HG02884 (cell line): ENCODE results near the gene C10orf90.

Experiments used
- ATAC-seq: cut with Tn5 transposase; IDR thresholded peaks from one replicate; pipeline ENCODE4 v1.9.1; 2021; ENCODE audit warnings: mild to moderate bottlenecking, moderate library complexity; ENCODE audit not compliant: unreplicated experiment

C10orf90 gene

DNA sequence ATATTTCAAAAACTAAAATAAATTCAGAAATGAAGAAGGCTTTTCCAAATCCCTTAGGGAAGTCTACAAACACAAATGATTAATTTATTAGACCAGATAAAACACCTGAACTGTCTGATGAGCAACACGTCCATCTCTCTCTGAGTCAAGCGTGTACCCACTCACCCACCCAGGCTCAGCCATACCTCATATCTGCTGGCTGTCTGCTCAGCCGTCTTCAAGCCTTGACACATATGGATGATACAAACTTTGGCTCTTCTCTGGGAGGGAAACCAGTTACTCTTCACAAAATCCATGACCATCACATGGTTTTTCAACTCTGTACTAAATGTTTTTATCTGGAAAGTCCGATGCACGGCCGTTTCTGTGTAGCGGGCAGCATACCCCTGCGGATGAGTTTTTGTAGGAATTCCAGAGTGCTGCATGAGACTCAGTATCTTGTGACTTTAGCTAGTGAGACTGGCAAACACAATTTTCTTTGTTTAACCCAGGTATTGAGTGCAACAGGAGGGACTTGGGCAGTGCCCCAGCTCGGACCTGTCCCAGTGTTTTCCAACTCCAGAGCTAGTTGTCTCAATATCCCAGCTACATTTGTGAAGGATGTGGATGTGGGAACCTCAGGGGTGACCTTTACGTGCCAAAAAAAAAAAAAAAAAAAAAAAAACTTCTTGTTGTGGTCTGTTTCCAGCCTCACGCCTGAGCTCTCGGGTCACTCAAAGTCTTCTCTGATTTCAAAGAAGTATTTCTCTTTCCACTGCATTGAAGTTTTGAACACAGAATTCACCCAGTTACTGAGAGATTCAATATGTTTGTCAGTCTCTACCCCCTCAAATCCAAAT is at the start of gene C10orf90:
C10orf90 (minus strand) TSS at position 638 of the 839 bp plus-strand sequence; CDS start at position 425, 213 bp downstream.
- ATAC-seq = no peak

DNA sequence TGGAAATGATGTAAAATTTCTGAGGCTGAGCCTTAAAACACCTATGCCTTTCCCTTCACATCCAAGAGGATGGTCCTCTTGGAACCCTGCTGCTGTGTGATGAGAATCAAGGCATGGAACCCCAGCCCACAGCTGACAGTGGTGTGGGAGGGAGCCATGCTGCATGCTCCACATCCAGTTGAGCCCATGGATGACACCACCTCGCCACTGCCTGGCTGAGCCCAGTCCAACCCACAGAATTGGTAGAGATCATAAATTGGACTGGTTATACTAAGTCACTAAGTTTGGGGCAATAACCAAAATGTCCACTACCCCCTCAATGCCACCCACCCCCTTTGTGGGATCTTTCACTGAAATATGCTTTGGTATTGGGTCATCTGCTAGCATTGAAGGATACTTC is 45.9 kb upstream of the C10orf90 start:
- ATAC-seq = no peak

GRCh38 chr10:126713594-126713993 is 43.1 kb upstream of the C10orf90 start:
- no peak for ATAC-seq

- no peak for ATAC-seq
These were observed 42.2 kb upstream of the C10orf90 start for GRCh38 chr10:126712681-126713080.

DNA sequence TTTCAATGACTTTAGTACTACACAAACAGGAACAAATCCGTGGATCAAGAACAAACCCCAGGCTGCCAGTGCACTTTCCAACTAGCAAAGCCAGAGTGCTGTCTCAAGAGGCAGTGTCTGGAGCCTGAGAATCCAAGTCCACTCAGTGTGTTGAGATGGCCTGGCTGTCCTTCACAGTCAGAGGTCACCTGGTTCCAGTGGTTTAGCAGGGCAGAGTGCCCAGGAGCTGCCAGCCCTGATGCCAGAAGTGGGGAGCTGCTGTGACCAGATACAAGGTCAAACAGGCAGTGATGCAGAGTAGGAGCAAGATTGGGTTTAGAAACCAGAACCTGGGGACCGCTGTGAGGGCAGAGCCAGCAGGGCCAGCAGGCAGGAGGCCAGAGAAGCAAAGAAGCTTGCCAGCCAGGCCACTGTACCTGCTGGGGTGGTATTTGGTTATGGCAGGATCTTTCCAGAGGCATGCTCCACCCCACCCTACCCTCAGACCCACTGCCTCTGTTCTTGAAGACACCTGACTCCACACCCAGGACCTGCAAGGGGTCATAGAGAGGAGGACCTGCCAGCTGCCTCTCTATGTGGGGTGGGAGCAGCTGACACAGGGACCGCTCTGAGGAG is 35.6 kb upstream of the C10orf90 start:
- no peak for ATAC-seq

- no peak for ATAC-seq
These were observed 34.6 kb upstream of the C10orf90 start for GRCh38 chr10:126705131-126705530.

- ATAC-seq = no peak
These were observed 34.2 kb upstream of the C10orf90 start for GRCh38 chr10:126704649-126705048.

GRCh38 chr10:126702181-126702580 is 31.7 kb upstream of the C10orf90 start:
- ATAC-seq = no peak

DNA sequence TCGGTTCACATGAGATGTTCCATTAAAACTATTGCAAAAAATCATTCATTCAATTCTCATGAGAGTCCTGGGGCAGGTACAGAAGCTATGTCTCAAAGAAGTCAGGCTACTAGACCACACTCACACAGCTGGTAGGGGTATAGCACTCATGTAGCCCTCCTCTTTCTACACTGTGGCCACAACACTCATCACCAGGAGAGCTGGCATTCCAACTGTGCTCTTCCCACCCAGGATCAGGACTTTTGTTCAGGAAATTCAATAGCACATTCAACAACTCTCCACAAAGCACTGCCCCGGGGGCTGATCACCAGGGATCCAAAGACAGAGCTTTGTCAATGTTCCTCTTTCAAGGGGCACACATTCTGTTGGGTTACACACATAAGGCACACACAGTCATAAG is 31.0 kb upstream of the C10orf90 start:
- no peak for ATAC-seq

GRCh38 chr10:126696684-126697083 is 26.2 kb upstream of the C10orf90 start:
- ATAC-seq = no peak

DNA sequence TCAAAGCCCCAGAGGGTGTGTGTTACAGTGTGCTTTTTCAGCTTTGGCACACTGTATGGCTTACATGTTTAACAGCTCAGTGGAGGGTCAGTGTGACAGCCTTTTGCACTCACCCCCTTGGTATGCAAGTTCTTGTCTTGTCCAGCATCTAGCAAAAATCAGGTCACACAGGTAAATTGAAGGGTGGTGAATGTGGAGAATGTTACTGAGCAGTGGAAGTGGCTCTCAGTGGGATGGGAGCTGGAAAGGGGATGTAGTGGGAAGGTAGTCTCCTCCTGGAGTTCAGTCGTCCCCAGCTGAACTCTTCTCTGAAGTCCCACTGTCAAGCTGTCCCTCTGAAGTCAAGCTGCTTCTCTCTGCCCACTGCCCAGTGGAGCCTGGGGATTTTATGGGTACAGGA is 21.0 kb upstream of the C10orf90 start:
- ATAC-seq = no peak

DNA sequence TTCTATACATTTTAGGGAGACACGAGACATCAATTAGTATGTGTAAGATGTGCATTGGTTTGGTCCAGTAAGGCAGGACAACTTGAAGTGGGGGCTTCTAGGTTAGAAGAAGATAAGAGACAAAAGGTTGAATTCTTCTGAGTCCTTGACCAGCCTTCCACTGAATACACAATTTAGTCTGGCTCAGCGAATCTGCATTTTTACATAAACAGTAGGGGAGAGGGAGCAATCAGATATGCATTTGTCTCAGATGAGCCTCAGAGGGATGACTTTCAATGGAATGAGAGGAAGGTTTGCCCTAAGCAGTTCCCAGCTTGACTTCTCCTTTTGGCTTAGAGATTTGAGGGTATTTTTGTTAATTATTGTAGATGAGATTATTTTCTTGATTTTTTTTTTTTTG is 20.0 kb upstream of the C10orf90 start:
- no peak for ATAC-seq

DNA sequence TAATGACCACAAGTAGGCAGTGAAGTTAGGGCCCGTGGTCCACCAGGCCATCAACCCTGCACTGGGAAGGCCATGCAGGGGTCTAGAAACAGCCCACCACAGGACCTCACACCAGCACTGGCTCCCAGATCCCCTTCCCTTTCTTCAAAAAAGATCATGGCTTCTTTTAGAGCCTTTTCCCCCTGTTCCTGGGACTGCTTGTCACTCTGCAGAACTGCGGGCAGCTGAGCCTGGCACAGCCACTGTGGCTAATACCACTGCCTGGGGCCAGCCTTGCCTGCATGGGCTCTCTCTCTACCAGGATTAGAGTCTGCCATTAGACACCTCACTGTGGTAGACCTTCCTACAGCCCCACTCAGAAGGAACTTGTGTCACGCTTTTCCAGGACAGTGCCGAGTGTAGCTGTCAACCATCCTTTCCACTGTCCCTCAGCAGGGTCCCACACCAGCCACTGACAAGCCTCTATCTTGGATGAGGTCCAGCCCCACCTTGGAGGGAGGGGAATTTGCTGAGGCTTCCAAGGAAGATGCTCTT is 19.0 kb upstream of the C10orf90 start:
- no peak for ATAC-seq

DNA sequence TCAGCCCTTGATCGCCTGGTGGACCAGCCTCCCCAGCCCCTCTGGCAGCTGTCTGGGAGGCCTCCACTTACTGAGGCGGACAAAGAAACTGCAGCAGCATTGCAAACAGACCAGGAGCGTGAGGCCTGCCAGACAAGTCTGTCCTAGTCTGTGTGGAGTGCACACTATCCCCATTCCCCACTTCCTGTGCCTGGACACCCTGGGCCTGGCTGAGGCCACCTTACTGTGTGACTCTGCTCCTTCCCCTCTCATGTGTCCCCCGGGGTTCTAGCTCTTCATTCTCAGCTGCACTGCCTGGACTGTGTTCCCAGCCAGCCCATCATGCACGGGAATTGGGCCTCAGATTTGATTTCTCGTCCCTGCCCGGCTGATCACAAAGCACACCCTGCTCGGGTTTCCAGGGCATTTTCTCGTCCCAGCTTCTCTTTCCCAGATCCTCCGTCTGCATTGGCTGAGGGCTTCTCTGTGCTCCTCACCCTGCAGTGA is 16.7 kb upstream of the C10orf90 start:
- no peak for ATAC-seq

GRCh38 chr10:126686719-126687118 is 16.2 kb upstream of the C10orf90 start:
- no peak for ATAC-seq

DNA sequence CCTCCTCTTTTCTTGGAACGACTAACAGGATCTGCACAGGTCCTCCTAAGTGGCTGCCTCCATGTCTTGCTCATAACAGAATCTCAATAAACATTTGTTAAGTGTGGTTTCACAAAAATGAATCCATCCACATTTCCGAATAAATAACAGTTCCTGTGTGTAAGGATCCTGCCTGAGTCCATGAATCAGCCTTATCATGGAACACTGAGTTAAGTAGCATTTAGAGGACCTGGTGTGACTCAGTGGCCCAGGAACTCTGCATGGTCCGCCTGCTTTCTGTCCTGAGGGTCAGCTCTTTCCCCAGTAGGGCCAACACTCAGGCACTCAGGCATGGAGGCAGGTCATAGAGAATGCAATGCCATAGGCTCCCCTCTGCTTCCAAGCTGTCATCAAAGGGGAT is 15.8 kb upstream of the C10orf90 start:
- no peak for ATAC-seq

- no peak for ATAC-seq
These were observed 15.3 kb upstream of the C10orf90 start for GRCh38 chr10:126685756-126686155.

- no peak for ATAC-seq
These were observed 13.8 kb upstream of the C10orf90 start for GRCh38 chr10:126684171-126684745.

- ATAC-seq = no peak
These were observed 13.0 kb upstream of the C10orf90 start for GRCh38 chr10:126683466-126683865.

DNA sequence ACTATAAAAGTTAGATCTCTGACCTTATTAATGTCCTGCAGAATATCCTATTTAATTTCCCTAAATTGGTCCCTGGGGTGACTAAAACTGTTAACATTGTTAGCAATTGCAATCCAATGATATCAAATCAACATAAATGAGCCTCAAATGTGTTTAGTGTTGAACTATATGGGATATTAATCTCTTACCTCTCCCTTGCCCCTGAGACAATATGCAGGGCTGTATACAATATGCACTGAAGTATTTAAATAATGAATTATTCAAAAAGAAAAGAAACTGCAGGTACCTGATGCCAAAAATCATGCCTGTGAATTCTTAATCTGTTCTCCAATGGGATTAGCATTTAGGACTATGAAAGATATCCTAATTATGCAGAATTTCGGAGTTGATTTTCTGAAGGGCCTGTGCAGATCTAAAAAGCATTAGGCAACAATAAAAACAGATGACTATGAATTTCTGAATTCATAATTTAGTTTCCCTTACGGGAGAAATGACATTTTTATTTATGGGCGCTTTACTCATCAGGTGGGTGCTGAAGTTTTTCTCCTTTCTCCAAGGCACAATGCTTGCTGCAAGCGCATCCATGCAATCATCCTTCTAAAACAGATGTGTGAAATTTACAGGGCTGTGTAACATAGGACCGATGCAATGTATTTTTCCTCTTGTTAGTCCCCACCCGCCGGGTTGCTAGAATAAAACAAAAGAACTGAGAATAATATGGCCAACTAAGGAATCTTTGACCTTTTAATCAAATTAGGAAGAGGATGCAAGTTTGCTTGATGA is 5.4 kb upstream of the C10orf90 start:
- ATAC-seq = no peak
